Tibial nerve (tissue), 4 donors: Measurements from ENCODE around the gene GAST.

ENCODE experiments used
- EP300 ChIP-seq, 2 donors: sonication (generic); formaldehyde crosslinking; IDR thresholded peaks; one replicate each; pipeline ENCODE4 v1.6.1; 2017; ENCODE audit warnings: antibody characterized with exemption in 2 of 2, mild to moderate bottlenecking in 1 of 2
- POLR2A ChIP-seq, 2 donors: fragments of 450-650 bp; IDR thresholded peaks; one replicate each; pipeline ENCODE4 v1.6.1; 2017; ENCODE audit warnings: antibody characterized with exemption in 2 of 2, mild to moderate bottlenecking in 2 of 2, moderate library complexity in 2 of 2
- TF ChIP-seq, protein P1 (sequence below), 5 experiments: fragments of 200-600 bp in 3 of 5; fragments of 450-650 bp in 2 of 5; sonication (generic) in 3 of 5; IDR thresholded peaks; one replicate each; pipeline ENCODE4 v1.5.1; 2016 to 2019; ENCODE audit warnings: antibody characterized with exemption in 5 of 5, mild to moderate bottlenecking in 3 of 5, moderate library complexity in 2 of 5

DNA sequence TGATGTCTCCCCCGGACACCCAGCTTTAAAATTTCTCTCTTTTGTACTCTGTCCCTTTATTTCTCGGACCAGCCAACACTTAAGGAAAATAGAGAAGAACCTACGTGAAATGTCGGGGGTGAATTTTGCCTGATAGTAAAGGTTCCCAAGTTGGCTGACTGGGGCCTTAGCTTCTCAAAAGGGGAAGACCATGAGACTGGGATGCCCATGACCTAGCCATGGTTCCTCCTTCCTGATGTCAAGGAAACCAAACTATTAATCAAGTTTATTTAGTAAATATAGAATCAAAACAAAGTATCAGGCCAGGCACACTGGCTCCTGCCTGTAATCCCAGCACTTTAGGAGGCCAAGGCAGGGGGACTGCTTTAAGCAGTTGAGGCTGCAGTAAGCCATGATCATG lies 25.9 kb upstream of the GAST start:
- TF ChIP-seq, protein P1, sequence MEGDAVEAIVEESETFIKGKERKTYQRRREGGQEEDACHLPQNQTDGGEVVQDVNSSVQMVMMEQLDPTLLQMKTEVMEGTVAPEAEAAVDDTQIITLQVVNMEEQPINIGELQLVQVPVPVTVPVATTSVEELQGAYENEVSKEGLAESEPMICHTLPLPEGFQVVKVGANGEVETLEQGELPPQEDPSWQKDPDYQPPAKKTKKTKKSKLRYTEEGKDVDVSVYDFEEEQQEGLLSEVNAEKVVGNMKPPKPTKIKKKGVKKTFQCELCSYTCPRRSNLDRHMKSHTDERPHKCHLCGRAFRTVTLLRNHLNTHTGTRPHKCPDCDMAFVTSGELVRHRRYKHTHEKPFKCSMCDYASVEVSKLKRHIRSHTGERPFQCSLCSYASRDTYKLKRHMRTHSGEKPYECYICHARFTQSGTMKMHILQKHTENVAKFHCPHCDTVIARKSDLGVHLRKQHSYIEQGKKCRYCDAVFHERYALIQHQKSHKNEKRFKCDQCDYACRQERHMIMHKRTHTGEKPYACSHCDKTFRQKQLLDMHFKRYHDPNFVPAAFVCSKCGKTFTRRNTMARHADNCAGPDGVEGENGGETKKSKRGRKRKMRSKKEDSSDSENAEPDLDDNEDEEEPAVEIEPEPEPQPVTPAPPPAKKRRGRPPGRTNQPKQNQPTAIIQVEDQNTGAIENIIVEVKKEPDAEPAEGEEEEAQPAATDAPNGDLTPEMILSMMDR (IDR thresholded peaks at IDR 0.05), result no peak
- TF ChIP-seq POLR2A (IDR thresholded peaks at IDR 0.05) (no peak), EP300 (IDR thresholded peaks at IDR 0.05) (no peak)
